HepG2 (cell line): ENCODE results near the gene ATRN. TPM values are rescaled to one million over a fixed set of nuclear protein-coding genes. Genes with fewer than 3 reads are reported as not detected.
A peak's percentile ranks its signal among the peaks of the same experiment; 100 is the strongest.

Source experiments
- MLLT10 ChIP-seq: sonication (generic); formaldehyde crosslinking; IDR thresholded peaks from 2 replicates; pipeline ENCODE4 v1.4.0; 2020; ENCODE audit warnings: missing genetic modification reagents
- NAIF1 ChIP-seq: sonication (generic); formaldehyde crosslinking; IDR thresholded peaks from 2 replicates; pipeline ENCODE4 v1.5.0; 2020; ENCODE audit warnings: mild to moderate bottlenecking, missing genetic modification reagents, borderline replicate concordance
- NRL ChIP-seq: sonication (generic); formaldehyde crosslinking; IDR thresholded peaks from 2 replicates; pipeline ENCODE4 v1.5.0; 2020; ENCODE audit warnings: missing genetic modification reagents, mild to moderate bottlenecking, moderate library complexity, borderline replicate concordance
- PRPF4 ChIP-seq: fragments of 200-400 bp; formaldehyde crosslinking; IDR thresholded peaks from 2 replicates; pipeline ENCODE4 v1.6.1; 2016; ENCODE audit warnings: low read length, low read depth; ENCODE audit not compliant: poor library complexity, severe bottlenecking
- SRSF4 ChIP-seq: fragments of 200-400 bp; formaldehyde crosslinking; IDR thresholded peaks from one replicate; pipeline ENCODE4 v1.6.1; 2018; ENCODE audit warnings: mild to moderate bottlenecking, low read depth, low read length, moderate library complexity; ENCODE audit not compliant: poor library complexity, severe bottlenecking
- TBX2 ChIP-seq: sonication (generic); formaldehyde crosslinking; IDR thresholded peaks from 2 replicates; pipeline ENCODE4 v1.5.0; 2020; ENCODE audit warnings: missing genetic modification reagents, mild to moderate bottlenecking, borderline replicate concordance
- ZBTB21 ChIP-seq: sonication (generic); formaldehyde crosslinking; IDR thresholded peaks from 2 replicates; pipeline ENCODE4 v1.4.0; 2020; ENCODE audit warnings: missing genetic modification reagents
- ZBTB43 ChIP-seq: sonication (generic); formaldehyde crosslinking; conservative IDR thresholded peaks from 2 replicates; pipeline ENCODE4 v1.4.0; 2020; ENCODE audit warnings: missing genetic modification reagents
- ZNF136 ChIP-seq: sonication (generic); formaldehyde crosslinking; IDR thresholded peaks from 2 replicates; pipeline ENCODE4 v1.8.1; 2022; ENCODE audit warnings: low read depth, mild to moderate bottlenecking, moderate library complexity, missing genetic modification reagents
- ZNF276 ChIP-seq: sonication (generic); formaldehyde crosslinking; IDR thresholded peaks from 2 replicates; pipeline ENCODE4 v1.4.0; 2020; ENCODE audit warnings: mild to moderate bottlenecking, low read depth, missing genetic modification reagents
- ZNF615 ChIP-seq: sonication (generic); formaldehyde crosslinking; IDR thresholded peaks from 2 replicates; pipeline ENCODE4 v1.5.0; 2020; ENCODE audit warnings: mild to moderate bottlenecking, missing genetic modification reagents, borderline replicate concordance
- polyA plus RNA-seq, 8 experiments: library from polyadenylated mRNA; depleted of rRNA in 3 of 8; stranded (reverse) in 7 of 8; unstranded in 1 of 8; fragments of >200 nt; fragmentation: Illumina TruSeq in 4 of 8; extraction: Trizol in 4 of 8; gene quantifications; 2 replicates each; pipeline versions ENCODE4 v1.2.1 to v1.2.3, GENCODE V29; 2011 to 2016; ENCODE audit warnings: low read depth in 4 of 8, missing spikeins in 1 of 8, mixed read lengths in 1 of 8; ENCODE audit not compliant: insufficient read depth in 1 of 8
- total RNA-seq, 5 experiments: library from RNA; depleted of rRNA; stranded (reverse); fragments of >200 nt; fragmentation: Illumina TruSeq; extraction: Trizol; gene quantifications; 2 replicates each; pipeline ENCODE4 v1.2.3, GENCODE V29; 2016; ENCODE audit warnings: low read depth in 1 of 5
- TF ChIP-seq, protein P1 (sequence below), 2 experiments: sonication (generic) in 1 of 2; formaldehyde crosslinking in 1 of 2; IDR thresholded peaks; 2 replicates each; pipeline versions ENCODE4 v1.4.0 to v1.6.1; 2018 to 2020; ENCODE audit warnings: missing genetic modification reagents in 2 of 2, borderline replicate concordance in 1 of 2, low read depth in 1 of 2, mild to moderate bottlenecking in 1 of 2, missing biosample characterization in 1 of 2
- TF ChIP-seq, protein P2 (sequence below): sonication (generic); formaldehyde crosslinking; conservative IDR thresholded peaks from 2 replicates; pipeline ENCODE4 v1.8.1; 2023; ENCODE audit warnings: missing genetic modification reagents
- TF ChIP-seq, protein P3 (sequence below): sonication (generic); formaldehyde crosslinking; IDR thresholded peaks from 2 replicates; pipeline ENCODE4 v1.5.0; 2020; ENCODE audit warnings: mild to moderate bottlenecking, missing genetic modification reagents
- TF ChIP-seq, protein P4 (sequence below): sonication (generic); formaldehyde crosslinking; IDR thresholded peaks from 2 replicates; pipeline ENCODE4 v1.9.0; 2022; ENCODE audit warnings: low read depth, missing genetic modification reagents

The ATRN gene
- total and polyA plus RNA-seq, 2 of the 13 experiments (the other 11 are each of a cell fraction or from before 2014, with no cell fraction given) = 44.2 to 81.1 TPM

DNA sequence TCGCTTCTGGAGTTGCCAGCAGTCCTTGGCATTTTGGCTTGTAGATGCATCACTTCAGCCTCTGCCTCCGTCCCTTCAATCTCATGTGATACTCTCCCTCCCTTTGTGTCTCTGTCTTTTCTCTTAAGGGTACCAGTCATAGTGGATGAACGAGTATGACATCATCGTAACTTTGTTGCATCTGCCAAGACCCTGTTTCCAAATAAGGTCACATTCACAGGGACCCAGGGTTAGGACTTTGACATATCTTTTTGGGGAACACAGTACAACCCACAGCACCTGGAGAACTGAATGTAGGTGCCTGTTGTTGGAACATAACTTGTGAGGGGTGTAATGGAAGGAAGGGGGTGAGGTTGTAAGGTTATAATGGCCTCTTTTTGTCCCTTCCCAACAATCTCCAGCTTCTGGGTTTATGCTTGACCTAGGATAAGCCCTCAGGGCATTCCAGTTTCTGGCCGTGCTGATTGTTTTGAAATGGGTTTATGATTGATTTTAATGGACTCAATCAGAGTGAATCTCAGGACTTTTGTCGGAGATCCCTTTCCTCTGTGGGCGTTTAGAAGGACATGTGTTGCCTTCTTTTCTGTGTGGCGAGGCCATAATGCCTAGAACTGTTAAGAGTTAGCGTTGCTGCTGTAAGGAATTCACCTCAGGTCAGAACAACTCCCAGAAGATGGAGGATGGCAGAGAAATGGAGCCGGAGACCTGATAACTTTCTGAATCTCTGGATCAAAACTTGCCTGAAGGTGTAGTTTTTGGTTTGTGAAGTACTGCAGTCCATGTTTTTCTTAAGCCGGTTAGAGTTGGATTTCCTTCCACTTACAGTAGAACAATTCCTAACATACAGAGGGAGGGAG, 9.2 kb downstream of the ATRN start (continued):
- TF ChIP-seq SRSF4 (no peak), MLLT10 (CRISPR knock-in tag) (0 out of 2 replicates have a peak, but pooled peaks have one; percentile 28), ZNF136 (no peak), NAIF1 (no peak), PRPF4 (no peak), TBX2 (CRISPR knock-in tag) (no peak), NRL (CRISPR knock-in tag) (no peak), ZNF615 (CRISPR knock-in tag) (no peak), ZBTB43 (CRISPR knock-in tag) (no peak), ZBTB21 (CRISPR knock-in tag) (peak; percentile 37; the same call in 1 of the 2 replicates), ZNF276 (no peak)
- TF ChIP-seq, protein P1, sequence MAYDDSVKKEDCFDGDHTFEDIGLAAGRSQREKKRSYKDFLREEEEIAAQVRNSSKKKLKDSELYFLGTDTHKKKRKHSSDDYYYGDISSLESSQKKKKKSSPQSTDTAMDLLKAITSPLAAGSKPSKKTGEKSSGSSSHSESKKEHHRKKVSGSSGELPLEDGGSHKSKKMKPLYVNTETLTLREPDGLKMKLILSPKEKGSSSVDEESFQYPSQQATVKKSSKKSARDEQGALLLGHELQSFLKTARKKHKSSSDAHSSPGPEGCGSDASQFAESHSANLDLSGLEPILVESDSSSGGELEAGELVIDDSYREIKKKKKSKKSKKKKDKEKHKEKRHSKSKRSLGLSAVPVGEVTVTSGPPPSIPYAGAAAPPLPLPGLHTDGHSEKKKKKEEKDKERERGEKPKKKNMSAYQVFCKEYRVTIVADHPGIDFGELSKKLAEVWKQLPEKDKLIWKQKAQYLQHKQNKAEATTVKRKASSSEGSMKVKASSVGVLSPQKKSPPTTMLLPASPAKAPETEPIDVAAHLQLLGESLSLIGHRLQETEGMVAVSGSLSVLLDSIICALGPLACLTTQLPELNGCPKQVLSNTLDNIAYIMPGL (CRISPR knock-in tag; IDR thresholded peaks at IDR 0.05; ENCODE audit: borderline replicate concordance in 1 of 2, low read depth in 1 of 2) = no peak
- TF ChIP-seq, protein P2, sequence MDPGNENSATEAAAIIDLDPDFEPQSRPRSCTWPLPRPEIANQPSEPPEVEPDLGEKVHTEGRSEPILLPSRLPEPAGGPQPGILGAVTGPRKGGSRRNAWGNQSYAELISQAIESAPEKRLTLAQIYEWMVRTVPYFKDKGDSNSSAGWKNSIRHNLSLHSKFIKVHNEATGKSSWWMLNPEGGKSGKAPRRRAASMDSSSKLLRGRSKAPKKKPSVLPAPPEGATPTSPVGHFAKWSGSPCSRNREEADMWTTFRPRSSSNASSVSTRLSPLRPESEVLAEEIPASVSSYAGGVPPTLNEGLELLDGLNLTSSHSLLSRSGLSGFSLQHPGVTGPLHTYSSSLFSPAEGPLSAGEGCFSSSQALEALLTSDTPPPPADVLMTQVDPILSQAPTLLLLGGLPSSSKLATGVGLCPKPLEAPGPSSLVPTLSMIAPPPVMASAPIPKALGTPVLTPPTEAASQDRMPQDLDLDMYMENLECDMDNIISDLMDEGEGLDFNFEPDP (CRISPR knock-in tag) = no peak
- TF ChIP-seq, protein P3, sequence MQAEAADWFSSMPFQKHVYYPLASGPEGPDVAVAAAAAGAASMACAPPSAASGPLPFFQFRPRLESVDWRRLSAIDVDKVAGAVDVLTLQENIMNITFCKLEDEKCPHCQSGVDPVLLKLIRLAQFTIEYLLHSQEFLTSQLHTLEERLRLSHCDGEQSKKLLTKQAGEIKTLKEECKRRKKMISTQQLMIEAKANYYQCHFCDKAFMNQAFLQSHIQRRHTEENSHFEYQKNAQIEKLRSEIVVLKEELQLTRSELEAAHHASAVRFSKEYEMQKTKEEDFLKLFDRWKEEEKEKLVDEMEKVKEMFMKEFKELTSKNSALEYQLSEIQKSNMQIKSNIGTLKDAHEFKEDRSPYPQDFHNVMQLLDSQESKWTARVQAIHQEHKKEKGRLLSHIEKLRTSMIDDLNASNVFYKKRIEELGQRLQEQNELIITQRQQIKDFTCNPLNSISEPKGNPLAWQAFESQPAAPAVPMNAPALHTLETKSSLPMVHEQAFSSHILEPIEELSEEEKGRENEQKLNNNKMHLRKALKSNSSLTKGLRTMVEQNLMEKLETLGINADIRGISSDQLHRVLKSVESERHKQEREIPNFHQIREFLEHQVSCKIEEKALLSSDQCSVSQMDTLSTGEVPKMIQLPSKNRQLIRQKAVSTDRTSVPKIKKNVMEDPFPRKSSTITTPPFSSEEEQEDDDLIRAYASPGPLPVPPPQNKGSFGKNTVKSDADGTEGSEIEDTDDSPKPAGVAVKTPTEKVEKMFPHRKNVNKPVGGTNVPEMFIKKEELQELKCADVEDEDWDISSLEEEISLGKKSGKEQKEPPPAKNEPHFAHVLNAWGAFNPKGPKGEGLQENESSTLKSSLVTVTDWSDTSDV (CRISPR knock-in tag) = no peak
- TF ChIP-seq, protein P4, sequence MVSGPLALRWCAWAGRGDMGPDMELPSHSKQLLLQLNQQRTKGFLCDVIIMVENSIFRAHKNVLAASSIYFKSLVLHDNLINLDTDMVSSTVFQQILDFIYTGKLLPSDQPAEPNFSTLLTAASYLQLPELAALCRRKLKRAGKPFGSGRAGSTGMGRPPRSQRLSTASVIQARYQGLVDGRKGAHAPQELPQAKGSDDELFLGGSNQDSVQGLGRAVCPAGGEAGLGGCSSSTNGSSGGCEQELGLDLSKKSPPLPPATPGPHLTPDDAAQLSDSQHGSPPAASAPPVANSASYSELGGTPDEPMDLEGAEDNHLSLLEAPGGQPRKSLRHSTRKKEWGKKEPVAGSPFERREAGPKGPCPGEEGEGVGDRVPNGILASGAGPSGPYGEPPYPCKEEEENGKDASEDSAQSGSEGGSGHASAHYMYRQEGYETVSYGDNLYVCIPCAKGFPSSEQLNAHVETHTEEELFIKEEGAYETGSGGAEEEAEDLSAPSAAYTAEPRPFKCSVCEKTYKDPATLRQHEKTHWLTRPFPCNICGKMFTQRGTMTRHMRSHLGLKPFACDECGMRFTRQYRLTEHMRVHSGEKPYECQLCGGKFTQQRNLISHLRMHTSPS (CRISPR knock-in tag) = no peak
